GM18508 (cell line): ENCODE results near the gene SEC23B.
"Not testable (repeated sequence)": the region's sequence is repeated elsewhere in the genome, so short reads cannot be mapped to it uniquely, and the experiment has no call there.

ENCODE experiments used
- ATAC-seq: cut with Tn5 transposase; IDR thresholded peaks from one replicate; pipeline ENCODE4 v1.9.1; 2021; ENCODE audit warnings: moderate number of reproducible peaks; ENCODE audit not compliant: insufficient read depth, unreplicated experiment

Gene SEC23B

GRCh38 chr20:18507218-18508191, at the start of gene SEC23B:
Gene SEC23B, plus strand, starts transcription at chr20:18507940. Its CDS starts 2,896 bp downstream, at chr20:18510836.
- ATAC-seq = peak; percentile 88

- ATAC-seq = no peak
Measured at GRCh38 chr20:18465536-18466200, 42.1 kb upstream of the SEC23B start.

GRCh38 chr20:18466574-18466893, 41.2 kb upstream of the SEC23B start:
- no peak for ATAC-seq

GRCh38 chr20:18466894-18467730, 40.6 kb upstream of the SEC23B start, which contains the start of the genes DZANK1 and POLR3F:
Gene DZANK1, minus strand, starts transcription at chr20:18467030. Its CDS starts 1,672 bp downstream, at chr20:18465358.
Gene POLR3F, plus strand, starts transcription at chr20:18467390. Its CDS starts 117 bp downstream, at chr20:18467507.
- ATAC-seq = peak; percentile 68

- ATAC-seq = no peak
Measured at GRCh38 chr20:18477218-18477617, 30.5 kb upstream of the SEC23B start.

- no peak for ATAC-seq
Measured at GRCh38 chr20:18477821-18478220, 29.9 kb upstream of the SEC23B start.

GRCh38 chr20:18481596-18481995, 26.1 kb upstream of the SEC23B start:
- no peak for ATAC-seq

GRCh38 chr20:18488301-18488700, 19.4 kb upstream of the SEC23B start:
- ATAC-seq = no peak

- ATAC-seq = no peak
Measured at GRCh38 chr20:18496042-18496441, 11.7 kb upstream of the SEC23B start.

GRCh38 chr20:18496740-18497592, 10.8 kb upstream of the SEC23B start, which contains the start of gene RBBP9:
Gene RBBP9, minus strand, starts transcription at chr20:18497225. Its CDS starts 58 bp downstream, at chr20:18497167.
- peak; percentile 79 for ATAC-seq

- ATAC-seq = no peak
Measured at GRCh38 chr20:18497603-18498002, 10.1 kb upstream of the SEC23B start.

- not testable (repeated sequence) for ATAC-seq
Measured at GRCh38 chr20:18501672-18502071, 6.1 kb upstream of the SEC23B start.

- no peak for ATAC-seq
Measured at GRCh38 chr20:18504479-18505060, 3.2 kb upstream of the SEC23B start.

GRCh38 chr20:18506744-18507143, 996 bp upstream of the SEC23B start:
- ATAC-seq = peak; percentile 1

- ATAC-seq = no peak
Measured at GRCh38 chr20:18511571-18511970, 3.8 kb downstream of the SEC23B start.

GRCh38 chr20:18513208-18513607, 5.5 kb downstream of the SEC23B start:
- no peak for ATAC-seq

GRCh38 chr20:18514127-18514526, 6.4 kb downstream of the SEC23B start:
- no peak for ATAC-seq

GRCh38 chr20:18515973-18516372, 8.2 kb downstream of the SEC23B start:
- ATAC-seq = no peak

- ATAC-seq = not testable (repeated sequence)
Measured at GRCh38 chr20:18522066-18522465, 14.3 kb downstream of the SEC23B start.
